ENCODE measurements around the gene RTL10.
"Not testable (repeated sequence)": the region's sequence is repeated elsewhere in the genome, so short reads cannot be mapped to it uniquely, and the experiment has no call there.

The RTL10 gene

DNA sequence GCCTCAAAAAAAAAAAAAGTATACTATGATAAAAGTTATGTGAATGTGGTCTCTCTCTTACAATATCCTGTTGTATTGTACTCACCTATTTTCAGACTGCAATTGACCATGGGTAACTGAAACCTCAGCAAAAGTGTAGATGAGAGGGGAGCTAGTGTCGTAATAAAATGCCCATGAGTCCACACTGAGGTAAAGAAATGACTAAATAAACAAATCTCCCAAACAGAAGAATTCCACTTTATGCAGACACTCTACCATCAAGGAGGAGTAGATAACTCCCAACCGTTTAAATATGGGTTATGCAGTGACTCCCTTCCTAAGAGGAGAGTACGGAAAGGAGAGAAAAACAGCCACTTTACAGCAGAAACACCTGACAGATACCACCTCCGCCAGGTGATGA lies 14.6 kb downstream of the RTL10 start:
- Histone ChIP-seq H3K9me3 (ENCODE audit: control insufficient read depth in 2 of 2, low read length in 2 of 2) (no peaks in the 10 kb centered on the region), H3K36me3 (ENCODE audit: control insufficient read depth in 2 of 2, insufficient read depth in 2 of 2, low read length in 2 of 2) (no peaks in the 10 kb centered on the region), H3K4me3 (ENCODE audit: low read length in 2 of 2) (no peak overlapping the region), H3K4me1 (ENCODE audit: control insufficient read depth, insufficient read depth, low read length) (peaks cover 5% of the 10 kb centered on the region), H3K27ac (ENCODE audit: low read length) (no peak overlapping the region), H3K9ac (ENCODE audit: low read length in 2 of 2) (no peak overlapping the region), H3K27me3 (ENCODE audit: control insufficient read depth in 1 of 2, insufficient read depth in 2 of 2, low read length in 2 of 2) (no peaks in the 10 kb centered on the region)

DNA sequence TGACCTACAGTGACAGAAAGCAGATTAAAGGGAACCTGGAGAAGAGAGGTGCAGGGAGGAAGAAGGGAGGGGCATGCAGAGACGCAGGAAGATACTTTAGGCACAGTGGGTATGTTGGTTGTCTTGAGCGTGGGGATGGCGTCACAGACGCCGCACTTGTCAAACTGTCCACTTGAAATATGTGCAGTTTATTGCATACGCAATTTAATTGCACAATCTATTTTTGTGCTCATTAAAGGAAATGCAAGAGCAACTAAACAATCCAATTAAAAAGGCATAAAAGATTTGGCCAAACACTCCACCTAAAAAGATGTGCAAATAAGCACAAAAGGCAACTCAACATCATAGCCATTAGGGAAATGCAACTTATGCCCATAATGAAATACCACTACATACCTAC lies 16.8 kb downstream of the RTL10 start:
- H3K36me3 ChIP-seq (ENCODE audit: control insufficient read depth in 2 of 2, insufficient read depth in 2 of 2, low read length in 2 of 2) = no peaks in the 10 kb centered on the region
- H3K9ac ChIP-seq (ENCODE audit: low read length in 2 of 2) = no peak overlapping the region
- no peaks in the 10 kb centered on the region for H3K9me3 ChIP-seq (ENCODE audit: control insufficient read depth in 2 of 2, low read length in 2 of 2)
- no peaks in the 10 kb centered on the region for H3K4me1 ChIP-seq (ENCODE audit: control insufficient read depth, insufficient read depth, low read length)
- no peak overlapping the region for H3K4me3 ChIP-seq (ENCODE audit: low read length in 2 of 2)
- no peak overlapping the region for H3K27ac ChIP-seq (ENCODE audit: low read length)
- no peaks in the 10 kb centered on the region for H3K27me3 ChIP-seq (ENCODE audit: control insufficient read depth in 1 of 2, insufficient read depth in 2 of 2, low read length in 2 of 2)

DNA sequence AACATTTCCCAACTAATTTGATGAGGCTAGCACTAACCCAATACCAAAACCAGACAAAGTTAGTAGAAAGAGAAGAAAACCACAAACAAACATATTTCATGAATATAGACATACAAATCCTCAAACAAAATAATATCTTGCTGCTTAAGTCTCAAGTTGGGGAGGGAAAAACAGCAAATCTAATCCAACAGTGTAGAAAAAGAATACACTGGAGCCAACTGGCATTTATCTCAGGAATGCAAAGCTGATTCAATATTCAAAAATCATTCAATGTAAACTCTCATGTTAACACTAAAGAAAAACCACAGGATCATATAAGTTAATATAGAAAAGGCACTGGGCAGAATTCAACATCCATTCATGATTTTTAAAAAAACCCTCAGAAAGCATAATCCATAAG lies 18.2 kb downstream of the RTL10 start:
- Histone ChIP-seq H3K9me3 (ENCODE audit: control insufficient read depth in 2 of 2, low read length in 2 of 2) (no peaks in the 10 kb centered on the region), H3K27me3 (ENCODE audit: control insufficient read depth in 1 of 2, insufficient read depth in 2 of 2, low read length in 2 of 2) (no peaks in the 10 kb centered on the region), H3K9ac (ENCODE audit: low read length in 2 of 2) (no peak overlapping the region), H3K36me3 (ENCODE audit: control insufficient read depth in 2 of 2, insufficient read depth in 2 of 2, low read length in 2 of 2) (no peaks in the 10 kb centered on the region), H3K4me1 (ENCODE audit: control insufficient read depth, insufficient read depth, low read length) (no peaks in the 10 kb centered on the region), H3K27ac (ENCODE audit: low read length) (no peak overlapping the region), H3K4me3 (ENCODE audit: low read length in 2 of 2) (no peak overlapping the region)

GRCh38 chr22:19834599-19834998 lies 20.1 kb downstream of the RTL10 start:
- Histone ChIP-seq H3K36me3 (ENCODE audit: control insufficient read depth in 2 of 2, insufficient read depth in 2 of 2, low read length in 2 of 2) (no peaks in the 10 kb centered on the region), H3K9ac (ENCODE audit: low read length in 2 of 2) (no peak overlapping the region), H3K4me1 (ENCODE audit: control insufficient read depth, insufficient read depth, low read length) (no peaks in the 10 kb centered on the region), H3K9me3 (ENCODE audit: control insufficient read depth in 2 of 2, low read length in 2 of 2) (no peaks in the 10 kb centered on the region), H3K4me3 (ENCODE audit: low read length in 2 of 2) (no peak overlapping the region), H3K27me3 (ENCODE audit: control insufficient read depth in 1 of 2, insufficient read depth in 2 of 2, low read length in 2 of 2) (no peaks in the 10 kb centered on the region), H3K27ac (ENCODE audit: low read length) (no peak overlapping the region)

GRCh38 chr22:19833327-19833726 lies 21.3 kb downstream of the RTL10 start:
- H3K9ac ChIP-seq (ENCODE audit: low read length in 2 of 2); H3K4me3 ChIP-seq (ENCODE audit: low read length in 2 of 2); H3K27me3 ChIP-seq (ENCODE audit: control insufficient read depth in 1 of 2, insufficient read depth in 2 of 2, low read length in 2 of 2); H3K27ac ChIP-seq (ENCODE audit: low read length); H3K9me3 ChIP-seq (ENCODE audit: control insufficient read depth in 2 of 2, low read length in 2 of 2); H3K4me1 ChIP-seq (ENCODE audit: control insufficient read depth, insufficient read depth, low read length); H3K36me3 ChIP-seq (ENCODE audit: control insufficient read depth in 2 of 2, insufficient read depth in 2 of 2, low read length in 2 of 2): not testable (repeated sequence)

GRCh38 chr22:19832476-19833108 lies 22.1 kb downstream of the RTL10 start:
- H3K9ac ChIP-seq (ENCODE audit: low read length in 2 of 2) = no peak overlapping the region

GRCh38 chr22:19831979-19832378 lies 22.7 kb downstream of the RTL10 start:
- not testable (repeated sequence) for H3K27me3 ChIP-seq (ENCODE audit: control insufficient read depth in 1 of 2, insufficient read depth in 2 of 2, low read length in 2 of 2); H3K9ac ChIP-seq (ENCODE audit: low read length in 2 of 2); H3K4me3 ChIP-seq (ENCODE audit: low read length in 2 of 2); H3K9me3 ChIP-seq (ENCODE audit: control insufficient read depth in 2 of 2, low read length in 2 of 2); H3K36me3 ChIP-seq (ENCODE audit: control insufficient read depth in 2 of 2, insufficient read depth in 2 of 2, low read length in 2 of 2); H3K4me1 ChIP-seq (ENCODE audit: control insufficient read depth, insufficient read depth, low read length); H3K27ac ChIP-seq (ENCODE audit: low read length)

More at GRCh38 chr22:19832476-19833108, 22.1 kb downstream of the RTL10 start:
- no peaks in the 10 kb centered on the region for H3K27me3 ChIP-seq (ENCODE audit: control insufficient read depth in 1 of 2, insufficient read depth in 2 of 2, low read length in 2 of 2)
- no peaks in the 10 kb centered on the region for H3K36me3 ChIP-seq (ENCODE audit: control insufficient read depth in 2 of 2, insufficient read depth in 2 of 2, low read length in 2 of 2)
- H3K4me3 ChIP-seq (ENCODE audit: low read length in 2 of 2) = no peak overlapping the region
- H3K4me1 ChIP-seq (ENCODE audit: control insufficient read depth, insufficient read depth, low read length) = no peaks in the 10 kb centered on the region
- no peaks in the 10 kb centered on the region for H3K9me3 ChIP-seq (ENCODE audit: control insufficient read depth in 2 of 2, low read length in 2 of 2)
- no peak overlapping the region for H3K27ac ChIP-seq (ENCODE audit: low read length)

- Histone ChIP-seq H3K4me3 (ENCODE audit: low read length in 2 of 2) (no peak overlapping the region), H3K36me3 (ENCODE audit: control insufficient read depth in 2 of 2, insufficient read depth in 2 of 2, low read length in 2 of 2) (no peaks in the 10 kb centered on the region)
These were observed 23.7 kb downstream of the RTL10 start for GRCh38 chr22:19831016-19831415.

DNA sequence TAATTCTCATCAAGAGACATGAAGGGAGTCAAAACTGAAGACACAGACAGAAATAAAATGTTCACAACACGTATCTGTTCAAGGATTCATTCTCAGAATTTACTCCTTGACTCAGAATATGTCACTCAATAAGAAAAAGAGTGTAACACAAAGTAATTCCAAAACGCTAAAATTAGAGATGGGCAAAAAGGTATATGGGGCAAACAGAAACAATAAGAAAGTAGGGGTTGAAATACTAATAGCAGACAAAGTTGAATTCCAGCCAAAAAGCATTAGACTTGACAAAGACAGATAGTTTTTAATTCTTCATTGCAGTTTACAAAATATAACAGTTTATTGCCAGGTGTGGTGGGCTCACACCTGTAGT lies 26.7 kb downstream of the RTL10 start:
- Histone ChIP-seq H3K27ac (ENCODE audit: low read length) (no peak overlapping the region), H3K36me3 (ENCODE audit: control insufficient read depth in 2 of 2, insufficient read depth in 2 of 2, low read length in 2 of 2) (peaks cover 0 to 4% of the 10 kb centered on the region in 2 donors), H3K27me3 (ENCODE audit: control insufficient read depth in 1 of 2, insufficient read depth in 2 of 2, low read length in 2 of 2) (no peaks in the 10 kb centered on the region), H3K9me3 (ENCODE audit: control insufficient read depth in 2 of 2, low read length in 2 of 2) (no peaks in the 10 kb centered on the region), H3K4me3 (ENCODE audit: low read length in 2 of 2) (no peak overlapping the region), H3K9ac (ENCODE audit: low read length in 2 of 2) (no peak overlapping the region), H3K4me1 (ENCODE audit: control insufficient read depth, insufficient read depth, low read length) (no peaks in the 10 kb centered on the region)

More at GRCh38 chr22:19831016-19831415, 23.7 kb downstream of the RTL10 start:
- Histone ChIP-seq H3K27me3 (ENCODE audit: control insufficient read depth in 1 of 2, insufficient read depth in 2 of 2, low read length in 2 of 2) (no peaks in the 10 kb centered on the region), H3K9me3 (ENCODE audit: control insufficient read depth in 2 of 2, low read length in 2 of 2) (no peaks in the 10 kb centered on the region), H3K4me1 (ENCODE audit: control insufficient read depth, insufficient read depth, low read length) (no peaks in the 10 kb centered on the region), H3K9ac (ENCODE audit: low read length in 2 of 2) (no peak overlapping the region), H3K27ac (ENCODE audit: low read length) (no peak overlapping the region)

- no peak overlapping the region for H3K9ac ChIP-seq (ENCODE audit: low read length in 2 of 2)
- H3K4me3 ChIP-seq (ENCODE audit: low read length in 2 of 2) = no peak overlapping the region
- H3K27ac ChIP-seq (ENCODE audit: low read length) = no peak overlapping the region
- peaks cover 0 to 4% of the 10 kb centered on the region in 2 donors for H3K36me3 ChIP-seq (ENCODE audit: control insufficient read depth in 2 of 2, insufficient read depth in 2 of 2, low read length in 2 of 2)
- H3K27me3 ChIP-seq (ENCODE audit: control insufficient read depth in 1 of 2, insufficient read depth in 2 of 2, low read length in 2 of 2) = no peaks in the 10 kb centered on the region
- H3K9me3 ChIP-seq (ENCODE audit: control insufficient read depth in 2 of 2, low read length in 2 of 2) = no peaks in the 10 kb centered on the region
- no peaks in the 10 kb centered on the region for H3K4me1 ChIP-seq (ENCODE audit: control insufficient read depth, insufficient read depth, low read length)
These were observed 27.2 kb downstream of the RTL10 start for GRCh38 chr22:19827341-19828034.

- Histone ChIP-seq H3K9me3 (ENCODE audit: control insufficient read depth in 2 of 2, low read length in 2 of 2) (no peaks in the 10 kb centered on the region), H3K4me3 (ENCODE audit: low read length in 2 of 2) (no peak overlapping the region), H3K9ac (ENCODE audit: low read length in 2 of 2) (no peak overlapping the region), H3K27ac (ENCODE audit: low read length) (no peak overlapping the region), H3K36me3 (ENCODE audit: control insufficient read depth in 2 of 2, insufficient read depth in 2 of 2, low read length in 2 of 2) (peaks cover 0 to 4% of the 10 kb centered on the region in 2 donors), H3K27me3 (ENCODE audit: control insufficient read depth in 1 of 2, insufficient read depth in 2 of 2, low read length in 2 of 2) (no peaks in the 10 kb centered on the region), H3K4me1 (ENCODE audit: control insufficient read depth, insufficient read depth, low read length) (no peaks in the 10 kb centered on the region)
These were observed 28.1 kb downstream of the RTL10 start for GRCh38 chr22:19826619-19826950.

Data from stomach smooth muscle (tissue), 2 donors.